A549 (cell line): ENCODE results near the gene OPA3. TPM values are rescaled to one million over a fixed set of nuclear protein-coding genes. Genes with fewer than 3 reads are reported as not detected.
A peak's percentile ranks its signal among the peaks of the same experiment; 100 is the strongest.

Source experiments
- ATAC-seq, 2 experiments: fragments of 200-7000 bp in 1 of 2; fragments of >200 bp in 1 of 2; cut with Nextera tagmentation in 1 of 2; cut with Tn5 transposase in 1 of 2; 3 replicates each; pipeline versions ENCODE4 v1.8.0 to v1.9.1; 2018 to 2020; ENCODE audit warnings: mild to moderate bottlenecking in 1 of 2, moderate library complexity in 1 of 2
- CTCF ChIA-PET: fragments of 300-600 bp; sonication (Branson Sonifier 250); formaldehyde crosslinking; extraction: SDS; loops from one replicate; lab custom pipeline; 2021; ENCODE audit warnings: antibody characterized with exemption, inconsistent platforms; lab: Yijun Ruan, JAX
- POLR2A ChIA-PET: fragments of 350-600 bp; formaldehyde crosslinking; extraction: SDS; loops from one replicate; lab custom pipeline; 2021; ENCODE audit warnings: antibody characterized with exemption, inconsistent platforms; lab: Yijun Ruan, JAX
- DNase-seq, 2 experiments: peaks; one replicate each; pipeline versions ENCODE4 v3.0.0 to v3.0.0-alpha.2; 2011 to 2016; ENCODE audit warnings: low read depth in 1 of 2, low spot score in 1 of 2
- FAIRE-seq: peaks from 2 replicates; lab custom pipeline; 2011; peaks lifted over from hg19 to GRCh38; lab: Jason Lieb, UNC
- H3K27ac ChIP-seq, 2 experiments: fragments of >200 bp; sonication (Bioruptor Twin); formaldehyde crosslinking; 3 replicates each; pipeline ENCODE4 v1.5.1; 2016 to 2017
- H3K4me1 ChIP-seq: fragments of >200 bp; sonication (Bioruptor Twin); formaldehyde crosslinking; 3 replicates; pipeline ENCODE4 v1.6.1; 2016
- H3K4me2 ChIP-seq: fragments of >200 bp; sonication (Bioruptor Twin); formaldehyde crosslinking; 3 replicates; pipeline ENCODE4 v1.6.1; 2016
- H3K4me3 ChIP-seq: fragments of >200 bp; sonication (Bioruptor Twin); formaldehyde crosslinking; 3 replicates; pipeline ENCODE4 v1.5.1; 2016
- H3K9me3 ChIP-seq: fragments of >200 bp; sonication (Bioruptor Twin); formaldehyde crosslinking; 3 replicates; pipeline ENCODE4 v1.6.1; 2016
- CBX2 ChIP-seq: fragments of 200-600 bp; sonication (generic); IDR thresholded peaks from 2 replicates; pipeline ENCODE4 v1.6.1; 2016; ENCODE audit warnings: low read depth, mild to moderate bottlenecking, borderline replicate concordance
- CBX8 ChIP-seq: fragments of 200-600 bp; sonication (generic); IDR thresholded peaks from 2 replicates; pipeline ENCODE4 v1.6.1; 2016
- CHD2 ChIP-seq: fragments of 150-350 bp; IDR thresholded peaks from 2 replicates; pipeline ENCODE4 v1.6.1; 2014; ENCODE audit warnings: low read length; ENCODE audit not compliant: partially characterized antibody
- CHD4 ChIP-seq: fragments of 200-600 bp; sonication (generic); IDR thresholded peaks from 2 replicates; pipeline ENCODE4 v1.6.1; 2016; ENCODE audit warnings: antibody characterized with exemption, mild to moderate bottlenecking, borderline replicate concordance
- CTCF ChIP-seq: fragments of >200 bp; sonication (Bioruptor Twin); formaldehyde crosslinking; IDR thresholded peaks from 3 replicates; pipeline ENCODE4 v1.5.1; 2016
- ELK1 ChIP-seq: fragments of 150-350 bp; IDR thresholded peaks from 2 replicates; pipeline ENCODE4 v1.6.1; 2014; ENCODE audit warnings: low read depth, mild to moderate bottlenecking, low read length
- EP300 ChIP-seq, 2 experiments: fragments of >200 bp; sonication (Bioruptor Twin); formaldehyde crosslinking; IDR thresholded peaks; 2 replicates in 1 of 2; 3 replicates in 1 of 2; pipeline ENCODE4 v1.6.1; 2016 to 2017
- GATA3 ChIP-seq: IDR thresholded peaks from 2 replicates; pipeline ENCODE4 v1.6.1; 2012; ENCODE audit warnings: borderline replicate concordance
- HDAC2 ChIP-seq: fragments of 200-600 bp; sonication (generic); IDR thresholded peaks from 2 replicates; pipeline ENCODE4 v1.6.1; 2016
- HES2 ChIP-seq: fragments of >200 bp; sonication (Bioruptor Twin); formaldehyde crosslinking; IDR thresholded peaks from 2 replicates; pipeline ENCODE4 v1.6.1; 2016
- HMGXB4 ChIP-seq: fragments of 250-450 bp; sonication (Bioruptor Pico); IDR thresholded peaks from 2 replicates; pipeline ENCODE4 v1.5.0; 2021; ENCODE audit warnings: mild to moderate bottlenecking, moderate library complexity, borderline replicate concordance
- HOXB5 ChIP-seq: fragments of 250-450 bp; sonication (Bioruptor Pico); IDR thresholded peaks from 2 replicates; pipeline ENCODE4 v1.5.0; 2020; ENCODE audit warnings: mild to moderate bottlenecking, moderate library complexity
- MYC ChIP-seq: IDR thresholded peaks from 2 replicates; pipeline ENCODE4 v1.6.1; 2012; ENCODE audit warnings: mild to moderate bottlenecking, inconsistent platforms, low read length, improper control_type of control experiment, borderline replicate concordance
- NPAS2 ChIP-seq: fragments of 250-450 bp; sonication (Bioruptor Pico); IDR thresholded peaks from 2 replicates; pipeline ENCODE4 v1.8.0; 2022; ENCODE audit warnings: mild to moderate bottlenecking, moderate library complexity, borderline replicate concordance
- PHF8 ChIP-seq: fragments of 200-600 bp; sonication (generic); IDR thresholded peaks from 2 replicates; pipeline ENCODE4 v1.6.1; 2016; ENCODE audit warnings: low read depth, mild to moderate bottlenecking, antibody characterized with exemption, moderate library complexity, borderline replicate concordance
- POLR2A ChIP-seq: IDR thresholded peaks from 2 replicates; pipeline ENCODE4 v1.6.1; 2012; ENCODE audit warnings: mild to moderate bottlenecking, low read length
- POLR2AphosphoS2 ChIP-seq: conservative IDR thresholded peaks from 2 replicates; pipeline ENCODE4 v1.6.1; 2012; ENCODE audit warnings: low read length, improper control_type of control experiment, inconsistent platforms
- RARB ChIP-seq: fragments of 250-450 bp; sonication (Bioruptor Pico); IDR thresholded peaks from 2 replicates; pipeline ENCODE4 v1.8.0; 2021; ENCODE audit warnings: mild to moderate bottlenecking, moderate library complexity
- RCOR1 ChIP-seq: fragments of 150-350 bp; IDR thresholded peaks from 2 replicates; pipeline ENCODE4 v1.6.1; 2014; ENCODE audit warnings: antibody characterized with exemption, low read length, low read depth
- REST ChIP-seq: fragments of 200-600 bp; sonication (generic); IDR thresholded peaks from 2 replicates; pipeline ENCODE4 v1.6.1; 2016; ENCODE audit warnings: antibody characterized with exemption, mild to moderate bottlenecking, moderate library complexity
- ZFP36 ChIP-seq: fragments of 450-650 bp; IDR thresholded peaks from 2 replicates; pipeline ENCODE4 v1.6.1; 2014; ENCODE audit warnings: borderline replicate concordance; ENCODE audit not compliant: partially characterized antibody
- WGBS: methylation state at CpG from one replicate; pipeline ENCODE4 v1.1.6; 2017; ENCODE audit errors: missing lambda C conversion rate; 5-methylcytosine and 5-hydroxymethylcytosine counted together
- polyA plus RNA-seq, 4 experiments: library from polyadenylated mRNA; depleted of rRNA in 3 of 4; stranded (reverse); fragments of >200 nt; fragmentation: RNase III in 1 of 4; extraction: RNeasy Plus Mini Kit Qiagen cat#74134 plus additional on column Dnase treatment in 1 of 4; gene quantifications; 2 replicates in 3 of 4; 3 replicates in 1 of 4; pipeline ENCODE4 v1.2.3, GENCODE V29; 2011 to 2017

The OPA3 gene
- polyA plus RNA-seq, 2 of the 4 experiments (the other 2 are of a cell fraction), result 15.6 to 21.8 TPM

- no peak overlapping the region for H3K4me2 ChIP-seq
- ATAC-seq, result peak in 1 of 2 experiments; percentile 43; a peak in 3 of 6 replicates
- peaks cover 10% of the 10 kb centered on the region; the same call in 2 of the 3 replicates for H3K4me1 ChIP-seq
- 79% methylated on average over 37 of the region's 37 CpGs for WGBS
- CTCF ChIA-PET, result interaction anchor here (0.7 to 17.6 kb wide), 10 partner anchors 10 to 193 kb away, joined by 3 to 418 read pairs (median 4); partner anchors contain the start of genes ERCC1, FOSB, QPCTL and SNRPD2
- peak in 1 of 2 experiments; percentile 67 for DNase-seq
- POLR2A ChIA-PET, result interaction anchor here (1.1 kb wide), 1 partner anchor 9 kb away, joined by 3 read pairs; no protein-coding TSS in a partner anchor
- TF ChIP-seq MYC, result no peak
- TF ChIP-seq HES2, result no peak
- TF ChIP-seq EP300 (IDR thresholded peaks at IDR 0.05), result no peak
- TF ChIP-seq CHD4, result no peak
- TF ChIP-seq HOXB5, result no peak
- no peak for FAIRE-seq
- H3K27ac ChIP-seq, result no peak overlapping the region
- H3K4me3 ChIP-seq, result no peak overlapping the region
- H3K9me3 ChIP-seq, result no peaks in the 10 kb centered on the region
Measured at GRCh38 chr19:45499196-45500180, 85.1 kb downstream of the OPA3 start.

- peaks cover 10% of the 10 kb centered on the region; the same call in 2 of the 3 replicates for H3K4me1 ChIP-seq
- ChIA-PET CTCF (interaction anchor here (0.7 to 17.6 kb wide), 11 partner anchors 7 to 194 kb away, joined by 3 to 418 read pairs (median 4); partner anchors contain the start of genes ERCC1, FOSB, QPCTL and SNRPD2), POLR2A (interaction anchor here (0.6 to 1.1 kb wide), 2 partner anchors 9 to 31 kb away, joined by 3 read pairs; no protein-coding TSS in a partner anchor)
- TF ChIP-seq PHF8 (no peak), REST (no peak), HMGXB4 (CRISPR knock-in tag) (no peak), GATA3 (no peak), HDAC2 (no peak), POLR2A (no peak), RARB (CRISPR knock-in tag) (no peak), HES2 (no peak), CBX2 (no peak), MYC (no peak), POLR2AphosphoS2 (no peak), RCOR1 (no peak), NPAS2 (no peak), ZFP36 (no peak), CTCF (no peak), ELK1 (no peak), CHD2 (no peak), CBX8 (no peak)
- no peak for FAIRE-seq
- H3K27ac ChIP-seq, result peak within 1 kb of the TSS; percentile 67 to 84
- WGBS, result 95% methylated on average over 87 of the region's 89 CpGs
- H3K9me3 ChIP-seq, result no peaks in the 10 kb centered on the region
- DNase-seq, result no peak
- ATAC-seq, result no peak
- peak within 1 kb of the TSS; percentile 75 for H3K4me3 ChIP-seq
- H3K4me2 ChIP-seq, result peak within 1 kb of the TSS; percentile 99
Measured at GRCh38 chr19:45498411-45499195, 86.0 kb downstream of the OPA3 start, which contains the start of gene PPM1N. Gene PPM1N (plus strand): TSS chr19:45498443. CDS start chr19:45498473, 30 bp downstream.
